Sciatic nerve (tissue), 2 donors: Measurements from ENCODE around the gene CCL8. TPM values are rescaled to one million over a fixed set of nuclear protein-coding genes. Genes with fewer than 3 reads are reported as not detected.
A peak's percentile ranks its signal among the peaks of the same experiment; 100 is the strongest.

ENCODE experiments used
- ATAC-seq: fragments of 200-7000 bp; cut with Tn5 transposase; one replicate; pipeline ENCODE4 v1.9.1; 2020; ENCODE audit warnings: mild to moderate bottlenecking, moderate library complexity
- DNase-seq: peaks from one replicate; pipeline ENCODE4 v3.0.0-alpha.2; 2020; ENCODE audit warnings: low spot score
- intact Hi-C: fragments of 100-400 bp; cut with DNase I; formaldehyde crosslinking; loops from one replicate; pipeline ENCODE4 v1.14.2; 2022
- total RNA-seq: library from RNA; stranded (reverse); fragmentation: NEBNext Ultra II Directional; extraction: Animal tissue kit (Norgen Biotek cat#: 25700); gene quantifications from one replicate; pipeline ENCODE4 v1.2.1, GENCODE V29; 2021
- donor health status: DM: no; HTN: no; CAD: no.
- donor health status: DM: no; HTN: no; CAD: no.

CCL8 gene
- 10.3 TPM for total RNA-seq

DNA sequence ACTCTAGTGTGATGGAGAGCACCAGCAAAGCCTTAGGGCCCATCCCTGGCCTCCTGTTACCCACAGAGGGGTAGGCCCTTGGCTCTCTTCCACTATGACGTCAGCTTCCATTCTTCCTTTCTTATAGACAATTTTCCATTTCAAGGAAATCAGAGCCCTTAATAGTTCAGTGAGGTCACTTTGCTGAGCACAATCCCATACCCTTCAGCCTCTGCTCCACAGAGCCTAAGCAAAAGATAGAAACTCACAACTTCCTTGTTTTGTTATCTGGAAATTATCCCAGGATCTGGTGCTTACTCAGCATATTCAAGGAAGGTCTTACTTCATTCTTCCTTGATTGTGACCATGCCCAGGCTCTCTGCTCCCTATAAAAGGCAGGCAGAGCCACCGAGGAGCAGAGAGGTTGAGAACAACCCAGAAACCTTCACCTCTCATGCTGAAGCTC is at the start of gene CCL8:
Gene CCL8 (plus strand): TSS at position 397 of the 445 bp plus-strand sequence. CDS start 67 bp downstream, outside the sequence.
- intact Hi-C loops: no loop called here
- DNase-seq: no peak
- peak; percentile 67 for ATAC-seq

DNA sequence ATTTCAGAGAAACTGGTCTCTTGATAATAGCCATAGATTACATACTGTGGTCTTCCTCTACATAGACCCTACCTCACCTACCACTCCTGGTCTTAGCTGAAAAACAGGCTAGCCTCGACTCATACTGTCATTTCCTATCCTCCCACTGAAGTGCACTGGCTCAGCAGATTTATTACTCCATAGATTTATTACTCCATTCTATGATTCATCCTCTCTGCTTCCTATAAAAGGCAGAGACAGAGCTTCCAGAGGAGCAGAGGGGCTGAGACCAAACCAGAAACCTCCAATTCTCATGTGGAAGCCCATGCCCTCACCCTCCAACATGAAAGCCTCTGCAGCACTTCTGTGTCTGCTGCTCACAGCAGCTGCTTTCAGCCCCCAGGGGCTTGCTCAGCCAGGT is 49.3 kb upstream of the CCL8 start, which contains the start of gene CCL7:
Gene CCL7 (plus strand): TSS at position 253 of the 400 bp plus-strand sequence. CDS start 70 bp downstream, at position 323.
- intact Hi-C loops: no loop called here
- DNase-seq (no peak), ATAC-seq (no peak)

DNA sequence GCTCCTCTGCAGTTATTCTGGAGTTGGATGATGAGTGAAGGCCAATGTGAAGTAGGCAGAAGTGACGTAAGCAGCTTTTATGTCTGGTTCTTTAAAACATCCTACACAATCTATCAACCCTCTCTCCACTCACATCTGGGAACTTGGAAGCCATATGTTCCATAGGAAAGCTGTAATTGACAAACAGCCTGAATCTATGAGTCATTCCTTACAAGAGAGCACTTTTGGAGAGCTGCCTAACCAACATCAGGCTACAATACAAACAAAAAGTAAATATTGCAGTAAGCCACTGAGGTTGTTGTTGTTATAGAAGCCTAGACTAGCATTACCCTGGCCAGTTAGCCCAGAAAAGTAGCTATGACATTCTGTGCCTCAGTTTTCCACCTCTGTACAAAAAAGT is 43.4 kb upstream of the CCL8 start:
- no peak for DNase-seq
- no peak for ATAC-seq
- intact Hi-C loops: no loop called here

DNA sequence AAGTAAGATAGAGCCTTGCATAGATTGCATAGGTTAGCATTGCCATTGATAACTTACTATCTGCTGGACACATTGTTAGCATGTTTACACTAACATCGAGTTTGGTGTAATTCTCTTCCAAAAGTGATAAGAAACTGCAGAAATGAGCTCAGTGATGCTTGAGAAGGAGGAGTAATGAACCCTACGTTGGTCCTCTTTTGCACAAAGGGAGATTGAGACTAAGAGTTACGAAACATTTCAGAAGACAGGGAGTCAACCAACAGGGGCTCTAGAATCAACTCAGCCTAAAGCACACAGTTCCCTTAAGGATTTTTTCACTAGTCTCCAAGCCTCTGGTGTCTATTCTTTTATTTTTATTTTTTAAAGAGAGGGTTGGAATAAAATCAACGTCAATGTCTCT is 42.4 kb upstream of the CCL8 start:
- ATAC-seq: no peak
- intact Hi-C loops: no loop called here
- DNase-seq: no peak

DNA sequence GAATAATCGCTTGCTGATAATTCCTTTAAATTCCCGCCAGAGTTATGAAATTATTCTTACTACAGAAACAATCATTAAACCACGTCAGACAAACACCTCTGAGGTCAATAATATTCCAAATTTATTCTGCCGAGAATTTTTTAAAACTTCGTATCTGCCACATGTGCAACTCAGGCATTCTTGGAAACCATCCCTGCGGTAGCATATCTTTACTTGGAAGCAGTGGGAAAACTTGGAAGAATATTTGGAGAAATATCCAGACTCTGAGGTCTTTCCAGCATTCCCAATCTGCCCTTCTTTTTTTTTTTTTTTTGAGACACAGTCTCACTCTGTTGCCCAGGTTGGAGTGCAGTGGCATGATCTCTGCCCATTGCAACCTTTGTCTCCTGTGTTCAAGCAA is 35.7 kb upstream of the CCL8 start:
- no peak for ATAC-seq
- intact Hi-C loops: no loop called here
- DNase-seq: no peak

DNA sequence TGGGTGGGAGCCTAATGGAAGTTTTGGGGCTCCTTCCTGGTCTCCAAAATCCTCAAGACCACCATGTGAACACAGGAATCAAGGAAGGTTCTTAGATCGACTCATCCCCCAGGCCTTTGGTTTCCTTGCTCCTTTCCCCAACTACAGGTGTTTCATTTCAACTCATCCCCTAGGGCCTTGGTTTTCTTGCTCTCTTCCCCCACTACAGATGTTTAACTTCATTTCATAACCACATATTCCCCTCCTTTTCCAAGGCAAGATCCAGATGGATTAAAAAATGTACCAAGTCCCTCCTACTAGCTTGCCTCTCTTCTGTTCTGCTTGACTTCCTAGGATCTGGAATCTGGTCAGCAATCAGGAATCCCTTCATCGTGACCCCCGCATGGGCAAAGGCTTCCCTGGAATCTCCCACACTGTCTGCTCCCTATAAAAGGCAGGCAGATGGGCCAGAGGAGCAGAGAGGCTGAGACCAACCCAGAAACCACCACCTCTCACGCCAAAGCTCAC is 33.9 kb upstream of the CCL8 start, which contains the start of gene CCL11:
Gene CCL11 (plus strand): TSS at position 457 of the 507 bp plus-strand sequence. CDS start 67 bp downstream, outside the sequence.
- ATAC-seq (no peak), DNase-seq (no peak)
- intact Hi-C loops: no loop called here

DNA sequence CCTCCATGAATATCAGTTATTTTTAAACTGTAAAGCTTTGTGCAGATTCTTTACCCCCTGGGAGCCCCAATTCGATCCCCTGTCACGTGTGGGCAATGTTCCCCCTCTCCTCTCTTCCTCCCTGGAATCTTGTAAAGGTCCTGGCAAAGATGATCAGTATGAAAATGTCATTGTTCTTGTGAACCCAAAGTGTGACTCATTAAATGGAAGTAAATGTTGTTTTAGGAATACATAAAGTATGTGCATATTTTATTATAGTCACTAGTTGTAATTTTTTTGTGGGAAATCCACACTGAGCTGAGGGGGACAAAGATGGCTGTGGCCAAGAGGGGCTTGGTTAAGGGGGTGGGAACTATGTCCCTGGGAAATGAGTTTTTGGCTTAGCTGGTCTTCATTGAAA is 31.4 kb upstream of the CCL8 start:
- intact Hi-C loops: no loop called here
- DNase-seq: no peak
- ATAC-seq: no peak

DNA sequence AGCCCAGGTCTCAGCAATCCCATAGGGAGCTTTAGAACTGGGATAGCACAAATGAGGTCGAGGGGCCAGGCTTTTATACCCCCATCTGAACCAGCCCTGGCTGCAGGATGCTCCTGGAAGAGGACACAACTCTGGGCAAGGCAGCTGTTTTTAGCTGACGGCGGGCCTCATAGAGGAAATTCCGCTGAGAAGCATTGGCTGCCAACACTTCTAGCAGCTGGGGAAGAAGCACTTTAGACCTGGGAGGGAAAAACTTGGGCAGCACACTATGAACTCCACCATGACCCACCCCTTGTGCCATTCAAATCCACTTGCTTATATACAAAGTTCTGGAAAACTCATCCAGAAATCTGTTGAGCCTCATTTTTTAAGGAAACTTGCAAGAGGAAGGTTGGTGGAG is 28.6 kb upstream of the CCL8 start:
- DNase-seq (no peak), ATAC-seq (no peak)
- intact Hi-C loops: no loop called here

DNA sequence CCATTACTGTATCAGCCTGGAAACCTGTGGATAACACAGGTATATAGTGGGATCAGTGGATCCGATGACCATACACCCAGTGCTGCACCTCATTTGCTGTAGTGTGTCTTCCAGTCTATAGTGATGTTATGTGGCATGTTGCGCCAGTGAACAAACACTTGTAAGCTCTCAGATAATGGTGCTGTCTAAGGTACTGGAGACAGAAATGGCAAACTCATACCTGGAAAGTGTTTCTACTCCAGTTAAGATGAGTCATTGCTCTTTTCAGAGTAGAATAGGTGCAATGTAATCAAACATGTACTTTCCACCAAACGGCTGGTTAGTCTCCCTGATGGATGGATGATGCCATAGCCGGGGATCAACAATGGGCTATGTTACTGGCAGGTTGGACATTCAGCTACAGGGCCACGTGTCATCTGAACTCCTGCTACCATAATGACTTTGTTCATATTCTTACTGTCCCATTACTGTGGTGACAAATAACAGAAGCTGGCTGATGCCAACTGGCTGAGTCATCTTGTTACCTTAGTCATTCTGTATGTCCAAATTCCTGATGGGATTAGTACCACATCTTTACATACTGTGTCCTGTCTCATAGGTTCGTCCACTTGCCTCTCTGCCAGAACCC is 27.4 kb upstream of the CCL8 start:
- ATAC-seq: no peak
- no peak for DNase-seq
- intact Hi-C loops: no loop called here

DNA sequence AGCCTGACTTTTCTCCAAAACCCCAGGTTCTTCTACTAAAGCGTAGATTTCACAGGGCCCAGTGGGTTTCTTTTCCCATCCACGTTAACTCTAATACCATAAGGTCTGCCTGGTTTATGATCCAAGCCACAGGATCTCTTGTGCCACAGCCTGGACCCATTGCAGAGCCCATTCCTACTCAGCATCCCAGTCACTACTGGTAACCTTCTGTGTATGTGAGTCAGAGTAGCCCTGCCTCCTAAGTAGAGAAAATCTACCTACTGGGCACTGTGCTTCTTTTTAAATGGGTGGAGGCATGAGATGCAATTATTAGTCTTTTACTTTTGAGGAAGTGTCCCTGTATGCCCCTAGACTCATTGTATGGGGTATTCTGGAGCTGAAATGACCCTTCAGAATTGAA is 20.2 kb upstream of the CCL8 start:
- intact Hi-C loops: no loop called here
- ATAC-seq: no peak
- DNase-seq: no peak

DNA sequence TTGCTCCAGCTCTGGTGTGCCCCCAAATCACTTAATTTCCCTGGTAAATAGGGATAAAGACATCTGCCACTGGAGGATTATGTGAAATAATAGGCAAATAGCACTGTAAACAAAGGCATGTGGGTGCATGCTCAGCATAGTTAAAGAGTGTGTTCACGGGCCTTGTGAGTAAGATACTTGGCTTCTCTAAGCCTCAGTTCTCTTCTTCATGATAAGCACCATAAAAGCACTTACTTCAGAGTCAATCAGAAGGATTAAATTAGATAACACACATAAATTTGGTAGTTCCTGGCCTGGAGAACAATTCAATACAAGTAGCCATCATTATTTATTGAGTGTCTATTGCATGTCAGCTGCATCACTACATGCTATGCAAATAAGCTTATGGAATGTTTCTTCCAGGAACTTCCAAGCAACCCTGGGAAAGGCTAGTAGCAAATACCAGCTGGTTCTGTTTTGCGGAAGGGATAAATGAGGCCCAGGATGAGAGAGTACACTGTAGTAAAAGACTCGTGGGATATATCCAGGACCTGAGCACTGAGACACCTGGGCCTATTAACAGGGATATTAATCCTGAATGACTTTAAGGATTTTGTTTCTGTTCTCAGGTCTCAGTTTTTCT is 19.2 kb upstream of the CCL8 start:
- intact Hi-C loops: no loop called here
- ATAC-seq: no peak
- no peak for DNase-seq

DNA sequence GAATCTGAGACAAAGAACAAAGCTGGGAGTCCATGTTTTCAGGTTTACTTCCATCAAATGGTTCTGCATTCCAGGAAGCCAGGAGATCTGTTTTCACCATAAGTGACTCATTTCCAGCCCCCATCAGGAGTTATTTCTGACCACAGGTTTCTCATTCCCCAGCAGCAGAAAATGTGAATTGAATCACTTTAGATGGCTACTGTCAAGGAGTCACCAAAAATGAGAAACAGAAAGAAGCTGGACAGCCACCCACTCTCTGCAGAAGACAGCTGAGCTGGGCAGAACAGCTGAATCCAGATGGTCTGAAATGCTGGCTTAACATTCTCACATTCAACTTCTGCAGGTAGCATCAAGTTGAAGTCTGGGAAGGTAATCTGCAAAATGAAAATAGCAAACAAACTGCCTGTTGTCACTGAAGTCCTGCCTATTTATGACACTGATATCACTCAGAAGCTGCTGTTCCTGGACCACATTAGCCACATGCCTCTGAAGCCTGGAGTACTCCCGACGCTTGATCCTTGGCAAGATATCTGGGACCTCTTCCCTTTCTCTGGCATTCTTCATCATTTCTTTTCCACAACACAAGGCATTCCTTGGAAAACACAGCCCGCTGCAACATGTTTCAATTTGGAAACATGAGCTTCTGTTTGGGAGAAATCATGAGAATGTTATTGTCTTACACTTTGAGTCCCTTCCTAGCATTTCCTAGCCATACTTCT is 18.4 kb upstream of the CCL8 start:
- peak; percentile 72 for ATAC-seq
- intact Hi-C loops: no loop called here
- no peak for DNase-seq

DNA sequence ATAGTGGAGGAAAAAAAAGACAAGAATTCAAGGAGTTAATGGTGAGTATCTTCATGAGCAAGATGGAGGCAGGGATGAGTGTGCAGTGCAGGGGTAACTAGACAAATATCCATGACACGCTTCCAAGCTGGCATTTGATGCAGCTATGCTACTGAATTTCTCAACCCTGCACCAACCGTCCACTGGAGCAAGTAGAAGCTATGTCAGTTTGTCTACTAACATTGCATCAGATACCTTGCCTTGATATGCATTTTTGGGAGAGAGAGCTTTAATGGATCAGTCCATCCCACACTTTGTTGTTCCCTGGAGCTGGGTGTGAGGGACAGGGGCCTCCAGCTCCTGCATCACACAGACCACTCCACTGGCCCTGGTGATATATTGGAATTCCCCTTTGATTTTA is 17.2 kb upstream of the CCL8 start:
- ATAC-seq (no peak), DNase-seq (no peak)
- intact Hi-C loops: no loop called here

DNA sequence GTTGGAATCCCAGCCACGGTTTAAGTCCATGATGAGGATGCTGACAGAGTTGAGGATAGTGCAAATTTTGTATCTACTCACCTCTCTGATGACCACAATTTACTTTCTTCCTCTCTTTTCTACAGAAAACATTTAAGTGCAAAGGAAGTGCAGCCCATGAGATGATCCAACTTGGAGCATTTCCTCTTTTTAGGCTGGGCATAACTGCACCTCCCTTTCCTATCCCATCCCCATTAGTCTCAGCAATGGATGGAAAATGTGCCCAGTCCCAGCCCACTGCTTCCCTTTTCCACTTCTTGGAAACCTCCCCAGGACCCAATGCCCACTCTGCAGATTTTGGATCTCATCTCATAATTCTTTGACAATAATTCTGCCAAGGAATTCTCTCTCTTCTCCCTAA is 16.6 kb upstream of the CCL8 start:
- intact Hi-C loops: no loop called here
- DNase-seq: no peak
- ATAC-seq: no peak

DNA sequence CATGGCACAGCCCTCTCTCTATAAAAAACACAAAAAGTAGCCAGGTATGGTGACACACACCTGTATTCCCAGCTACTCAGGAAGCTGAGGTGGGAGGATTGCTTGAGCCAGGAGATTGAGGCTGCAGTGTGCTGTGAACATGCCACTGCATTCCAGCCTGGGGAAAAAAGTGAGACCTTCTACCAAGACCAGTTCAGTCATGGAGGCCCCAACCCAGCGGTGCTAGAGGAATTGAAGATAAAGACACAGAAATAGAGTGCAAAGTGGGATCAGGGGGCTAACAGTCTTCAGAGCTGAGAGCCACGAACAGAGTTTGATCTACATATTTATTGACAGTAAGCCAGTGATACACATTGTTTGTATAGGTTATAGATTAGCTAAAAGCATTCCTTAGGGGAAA is 15.6 kb upstream of the CCL8 start:
- intact Hi-C loops: no loop called here
- ATAC-seq: no peak
- no peak for DNase-seq

DNA sequence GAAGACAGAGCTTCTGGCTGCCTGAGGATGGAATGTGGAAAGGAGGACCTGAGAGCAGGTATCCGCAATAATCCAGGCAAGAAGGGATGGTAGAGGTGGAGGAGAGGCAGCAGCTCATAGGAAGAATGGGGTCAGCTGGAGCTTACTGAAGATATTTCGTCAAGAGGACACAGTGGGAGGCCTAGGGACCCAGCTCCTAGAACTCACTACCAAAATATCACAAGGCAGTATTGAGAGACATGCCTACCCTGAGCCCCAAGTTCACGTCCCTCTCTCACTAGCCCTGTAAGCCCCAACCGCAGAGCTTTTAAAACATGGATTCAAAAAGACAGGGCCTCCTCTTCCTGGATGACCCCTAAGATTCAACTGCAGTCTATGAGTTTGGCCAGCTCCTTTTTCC is 14.2 kb upstream of the CCL8 start:
- intact Hi-C loops: loop anchor here (5.0 kb wide), 1 partner anchor 103 kb away; no protein-coding TSS in a partner anchor
- no peak for ATAC-seq

DNA sequence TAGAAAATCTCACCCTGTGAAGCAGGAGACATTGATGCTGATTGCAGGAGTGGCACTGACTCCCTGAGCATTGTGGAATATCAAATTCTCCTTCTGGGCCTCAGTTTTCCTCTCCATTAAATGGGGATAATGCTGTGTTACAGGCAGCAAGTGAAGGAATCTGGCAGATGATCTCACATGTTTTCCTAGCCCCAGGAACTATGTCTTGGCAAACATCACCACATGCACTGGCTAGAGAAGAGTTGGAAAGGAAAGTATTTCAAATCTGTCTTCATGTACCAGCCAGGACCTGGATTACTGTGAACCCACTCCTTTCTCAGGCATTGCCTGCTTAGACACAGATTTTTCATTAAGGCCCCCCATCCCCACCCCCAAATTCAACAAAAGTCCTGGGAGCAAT is 13.6 kb upstream of the CCL8 start:
- intact Hi-C loops: loop anchor here (5.0 kb wide), 1 partner anchor 103 kb away; no protein-coding TSS in a partner anchor
- no peak for DNase-seq
- ATAC-seq: no peak

More for the DNA sequence above, 14.2 kb upstream of the CCL8 start:
- no peak for DNase-seq

DNA sequence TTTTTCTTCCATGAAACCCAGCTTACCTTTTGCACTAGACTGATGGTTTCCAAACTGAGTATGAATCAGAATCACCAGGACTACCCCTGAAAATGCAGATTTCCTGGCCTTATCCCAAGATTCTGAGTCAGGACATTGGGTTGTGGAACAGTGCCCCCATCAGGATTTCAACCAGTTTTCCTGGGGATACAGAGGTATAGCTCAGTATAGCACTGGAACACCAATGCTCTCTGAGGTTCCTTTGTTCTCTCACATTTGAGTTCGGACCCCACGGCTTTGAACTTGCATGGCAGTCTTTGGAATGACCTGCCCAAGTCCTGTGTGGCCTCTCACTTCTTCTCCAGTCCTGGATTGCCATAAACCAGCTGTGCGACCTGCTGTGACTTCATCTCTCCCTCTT is 12.8 kb upstream of the CCL8 start:
- ATAC-seq (peak; percentile 73), DNase-seq (no peak)
- intact Hi-C loops: loop anchor here (5.0 kb wide), 1 partner anchor 104 kb away; no protein-coding TSS in a partner anchor

DNA sequence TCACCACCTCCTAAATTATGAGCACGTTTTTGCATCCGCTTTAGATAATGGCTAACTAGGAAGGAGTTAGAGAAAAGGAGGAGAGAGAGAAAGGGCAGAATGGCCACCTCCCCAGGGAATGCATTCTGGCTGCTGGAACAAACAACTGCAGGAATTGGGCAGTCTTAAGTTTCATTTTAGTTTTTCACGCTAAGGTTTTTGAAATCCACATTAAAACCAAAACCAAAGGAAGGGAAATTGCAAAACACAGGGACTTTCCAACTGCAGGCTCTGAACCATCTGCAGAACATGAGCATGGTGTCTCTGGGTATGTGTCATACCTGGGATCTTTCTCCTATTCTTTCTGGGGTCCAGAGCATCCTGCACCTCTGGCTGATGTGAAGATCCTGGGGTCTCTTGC is 12.1 kb upstream of the CCL8 start:
- DNase-seq: peak; percentile 81
- intact Hi-C loops: loop anchor here (5.0 kb wide), 1 partner anchor 105 kb away; no protein-coding TSS in a partner anchor
- ATAC-seq: peak; percentile 83

DNA sequence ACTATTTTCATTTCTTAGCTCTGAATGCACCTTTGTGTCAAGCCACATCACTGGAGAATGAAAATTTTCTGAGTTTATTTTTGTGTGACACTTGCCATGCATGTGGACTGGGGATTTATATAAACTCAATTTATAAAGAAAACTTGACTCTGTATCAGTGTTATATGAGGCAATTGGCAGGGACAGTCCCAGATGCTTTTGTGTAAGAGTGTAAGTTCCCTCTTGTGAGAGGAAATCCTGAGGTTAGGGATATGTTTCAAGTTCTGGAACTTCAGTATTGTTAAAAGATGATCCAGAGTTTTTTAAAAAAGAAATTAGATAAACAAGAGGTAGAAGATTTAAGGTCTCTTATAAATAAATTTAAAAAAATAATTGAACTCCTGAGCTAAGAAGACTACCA is 10.9 kb upstream of the CCL8 start:
- ATAC-seq (no peak), DNase-seq (no peak)
- intact Hi-C loops: loop anchor here (5.0 kb wide), 1 partner anchor 106 kb away; no protein-coding TSS in a partner anchor
